Measurements from ENCODE around the gene KIR2DL4. TPM values are rescaled to one million over a fixed set of nuclear protein-coding genes. Genes with fewer than 3 reads are reported as not detected.
"Not testable (repeated sequence)": the region's sequence is repeated elsewhere in the genome, so short reads cannot be mapped to it uniquely, and the experiment has no call there.

The KIR2DL4 gene
- total RNA-seq (not detected in 2 replicates), polyA plus RNA-seq (not detected in 2 replicates), polyA minus RNA-seq (not detected in 2 replicates), Bru-seq, nascent RNA (not detected), BruChase-seq, experiment 1, labeled RNA remaining after a 6-hour chase (not detected), BruChase-seq, experiment 2, labeled RNA remaining after a 2-hour chase (not detected)
- not detected in 2 replicates for polyA plus RNA-seq (2011; cell fraction: cytosol; rRNA removed)
- not detected in 2 replicates for polyA plus RNA-seq (2011; cell fraction: nucleus; rRNA removed)
- polyA plus RNA-seq (2012) = not detected in 2 replicates
- polyA minus RNA-seq (2011; cell fraction: cytosol; rRNA and poly(A)+ RNA removed) = not detected
- not detected in 2 replicates for polyA minus RNA-seq (2011; cell fraction: nucleus; rRNA and poly(A)+ RNA removed)
- long read RNA-seq = 0 reads

GRCh38 chr19:54803410-54803809 is at the start of gene KIR2DL4:
Gene KIR2DL4 (plus strand): TSS chr19:54803610. CDS start chr19:54803652, 42 bp downstream.
- BruUV-seq (replicated peaks) = no TSS peak
- Histone ChIP-seq H3K27me3 (ENCODE audit: control insufficient read depth in 2 of 2, insufficient read depth in 2 of 2, low read length in 2 of 2) (no peaks in the 10 kb centered on the region), H3K4me2 (ENCODE audit: insufficient read depth, low read length) (no peak within 1 kb of the TSS), H3K9me1 (replicated peaks; ENCODE audit: control insufficient read depth, extremely low read depth, insufficient read depth, low read length) (no peaks in the 10 kb centered on the region), H3K79me2 (ENCODE audit: control insufficient read depth, insufficient read depth, low read length) (no peaks in the 10 kb centered on the region), H3K4me3 (replicated peaks in 1 of 3; ENCODE audit: insufficient read depth in 1 of 3, low read depth in 1 of 3, low read length in 3 of 3) (no peak within 1 kb of the TSS), H3K4me1 (ENCODE audit: control insufficient read depth, extremely low read depth, insufficient read depth, low read length) (no peaks in the 10 kb centered on the region), H4K20me1 (replicated peaks; ENCODE audit: control insufficient read depth, extremely low read depth, insufficient read depth, low read length) (no peaks in the 10 kb centered on the region), H3K9me3 (replicated peaks; ENCODE audit: control insufficient read depth, insufficient read depth, low read length) (peaks cover 3% of the 10 kb centered on the region), H3K9ac (replicated peaks; ENCODE audit: extremely low read depth, insufficient read depth, low read length) (no peak within 1 kb of the TSS), H3K27ac (ENCODE audit: insufficient read depth, low read depth, low read length) (no peak within 1 kb of the TSS), H3K36me3 (ENCODE audit: control insufficient read depth in 2 of 2, extremely low read depth in 1 of 2, insufficient read depth in 2 of 2, low read length in 2 of 2) (no peaks in the 10 kb centered on the region), H2AFZ (ENCODE audit: low read depth, low read length) (no peak within 1 kb of the TSS)
- TF ChIP-seq MAX (IDR thresholded peaks at IDR 0.05; ENCODE audit: insufficient read depth, insufficient read length) (no peak), GATA2 (IDR thresholded peaks at IDR 0.05; ENCODE audit: insufficient read depth, insufficient read length, low read depth, low read length) (no peak)
- DNase-seq (ENCODE audit: low read depth, low spot score) = no peak
- POLR2A ChIA-PET = no interaction called here
- intact Hi-C loops (cut with micrococcal nuclease) = no loop called here
- dilution Hi-C loops (cut with MboI; ENCODE audit: extremely low pct_ligation_motif_present, low sequenced_read_pairs) = no loop called here
- CTCF ChIA-PET = no interaction called here
- no peak for FAIRE-seq

GRCh38 chr19:54756204-54757110 is 47.0 kb upstream of the KIR2DL4 start:
- H3K27me3 ChIP-seq (ENCODE audit: control insufficient read depth in 2 of 2, insufficient read depth in 2 of 2, low read length in 2 of 2); H3K9ac ChIP-seq (replicated peaks; ENCODE audit: extremely low read depth, insufficient read depth, low read length); H3K9me1 ChIP-seq (replicated peaks; ENCODE audit: control insufficient read depth, extremely low read depth, insufficient read depth, low read length); H3K9me3 ChIP-seq (replicated peaks; ENCODE audit: control insufficient read depth, insufficient read depth, low read length); BruUV-seq (replicated peaks); H3K36me3 ChIP-seq (ENCODE audit: control insufficient read depth in 2 of 2, extremely low read depth in 1 of 2, insufficient read depth in 2 of 2, low read length in 2 of 2); H2AFZ ChIP-seq (ENCODE audit: low read depth, low read length); H3K27ac ChIP-seq (ENCODE audit: insufficient read depth, low read depth, low read length); H3K4me1 ChIP-seq (ENCODE audit: control insufficient read depth, extremely low read depth, insufficient read depth, low read length); POLR2A ChIA-PET; H3K4me2 ChIP-seq (ENCODE audit: insufficient read depth, low read length); DNase-seq (ENCODE audit: low read depth, low spot score); H3K4me3 ChIP-seq (replicated peaks in 1 of 3; ENCODE audit: insufficient read depth in 1 of 3, low read depth in 1 of 3, low read length in 3 of 3); intact Hi-C loops (cut with micrococcal nuclease); dilution Hi-C loops (cut with MboI; ENCODE audit: extremely low pct_ligation_motif_present, low sequenced_read_pairs); FAIRE-seq; CTCF ChIA-PET; H3K79me2 ChIP-seq (ENCODE audit: control insufficient read depth, insufficient read depth, low read length); H4K20me1 ChIP-seq (replicated peaks; ENCODE audit: control insufficient read depth, extremely low read depth, insufficient read depth, low read length): not testable (repeated sequence)

GRCh38 chr19:54758577-54758976 is 44.8 kb upstream of the KIR2DL4 start:
- H3K9me3 ChIP-seq (replicated peaks; ENCODE audit: control insufficient read depth, insufficient read depth, low read length); H4K20me1 ChIP-seq (replicated peaks; ENCODE audit: control insufficient read depth, extremely low read depth, insufficient read depth, low read length); H3K36me3 ChIP-seq (ENCODE audit: control insufficient read depth in 2 of 2, extremely low read depth in 1 of 2, insufficient read depth in 2 of 2, low read length in 2 of 2); dilution Hi-C loops (cut with MboI; ENCODE audit: extremely low pct_ligation_motif_present, low sequenced_read_pairs); CTCF ChIA-PET; BruUV-seq (replicated peaks); H2AFZ ChIP-seq (ENCODE audit: low read depth, low read length); H3K4me3 ChIP-seq (replicated peaks in 1 of 3; ENCODE audit: insufficient read depth in 1 of 3, low read depth in 1 of 3, low read length in 3 of 3); H3K27ac ChIP-seq (ENCODE audit: insufficient read depth, low read depth, low read length); FAIRE-seq; intact Hi-C loops (cut with micrococcal nuclease); H3K79me2 ChIP-seq (ENCODE audit: control insufficient read depth, insufficient read depth, low read length); H3K4me2 ChIP-seq (ENCODE audit: insufficient read depth, low read length); H3K4me1 ChIP-seq (ENCODE audit: control insufficient read depth, extremely low read depth, insufficient read depth, low read length); H3K9ac ChIP-seq (replicated peaks; ENCODE audit: extremely low read depth, insufficient read depth, low read length); H3K9me1 ChIP-seq (replicated peaks; ENCODE audit: control insufficient read depth, extremely low read depth, insufficient read depth, low read length); DNase-seq (ENCODE audit: low read depth, low spot score); POLR2A ChIA-PET; H3K27me3 ChIP-seq (ENCODE audit: control insufficient read depth in 2 of 2, insufficient read depth in 2 of 2, low read length in 2 of 2): not testable (repeated sequence)

Measured in endothelial cell of umbilical vein (primary cell).